ENCODE measurements around the gene URI1. TPM values are rescaled to one million over a fixed set of nuclear protein-coding genes. Genes with fewer than 3 reads are reported as not detected.
A peak's percentile ranks its signal among the peaks of the same experiment; 100 is the strongest.
"Not testable (repeated sequence)": the region's sequence is repeated elsewhere in the genome, so short reads cannot be mapped to it uniquely, and the experiment has no call there.

The URI1 gene
- total RNA-seq, 1 donor: 60.9 TPM

DNA sequence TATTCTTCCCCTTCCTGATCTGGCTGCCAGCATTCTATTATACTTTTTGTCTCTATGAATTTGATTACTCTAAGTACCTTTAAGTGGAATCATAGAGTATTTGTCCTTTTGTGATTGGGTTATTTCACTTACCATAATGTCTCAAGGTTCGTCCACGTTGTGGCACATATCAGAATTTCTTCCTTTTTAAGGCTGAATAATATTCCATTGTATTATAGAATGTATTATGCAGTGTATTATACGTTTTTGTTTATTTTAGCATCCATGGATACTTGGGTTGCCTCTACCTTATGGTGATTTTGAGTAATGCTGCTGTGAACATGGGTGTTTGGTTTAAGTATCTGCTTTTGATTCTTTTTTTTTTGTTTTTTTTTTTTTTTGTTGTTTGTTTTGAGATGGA lies 19.3 kb downstream of the URI1 start:
- DNase-seq (ENCODE audit: low read depth): no peak
- no peak overlapping the region for H3K4me3 ChIP-seq (ENCODE audit: low read depth, low read length)
- TF ChIP-seq, protein P1, sequence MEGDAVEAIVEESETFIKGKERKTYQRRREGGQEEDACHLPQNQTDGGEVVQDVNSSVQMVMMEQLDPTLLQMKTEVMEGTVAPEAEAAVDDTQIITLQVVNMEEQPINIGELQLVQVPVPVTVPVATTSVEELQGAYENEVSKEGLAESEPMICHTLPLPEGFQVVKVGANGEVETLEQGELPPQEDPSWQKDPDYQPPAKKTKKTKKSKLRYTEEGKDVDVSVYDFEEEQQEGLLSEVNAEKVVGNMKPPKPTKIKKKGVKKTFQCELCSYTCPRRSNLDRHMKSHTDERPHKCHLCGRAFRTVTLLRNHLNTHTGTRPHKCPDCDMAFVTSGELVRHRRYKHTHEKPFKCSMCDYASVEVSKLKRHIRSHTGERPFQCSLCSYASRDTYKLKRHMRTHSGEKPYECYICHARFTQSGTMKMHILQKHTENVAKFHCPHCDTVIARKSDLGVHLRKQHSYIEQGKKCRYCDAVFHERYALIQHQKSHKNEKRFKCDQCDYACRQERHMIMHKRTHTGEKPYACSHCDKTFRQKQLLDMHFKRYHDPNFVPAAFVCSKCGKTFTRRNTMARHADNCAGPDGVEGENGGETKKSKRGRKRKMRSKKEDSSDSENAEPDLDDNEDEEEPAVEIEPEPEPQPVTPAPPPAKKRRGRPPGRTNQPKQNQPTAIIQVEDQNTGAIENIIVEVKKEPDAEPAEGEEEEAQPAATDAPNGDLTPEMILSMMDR (IDR thresholded peaks at IDR 0.05; ENCODE audit: insufficient read depth, low read depth, low read length): no peak

DNA sequence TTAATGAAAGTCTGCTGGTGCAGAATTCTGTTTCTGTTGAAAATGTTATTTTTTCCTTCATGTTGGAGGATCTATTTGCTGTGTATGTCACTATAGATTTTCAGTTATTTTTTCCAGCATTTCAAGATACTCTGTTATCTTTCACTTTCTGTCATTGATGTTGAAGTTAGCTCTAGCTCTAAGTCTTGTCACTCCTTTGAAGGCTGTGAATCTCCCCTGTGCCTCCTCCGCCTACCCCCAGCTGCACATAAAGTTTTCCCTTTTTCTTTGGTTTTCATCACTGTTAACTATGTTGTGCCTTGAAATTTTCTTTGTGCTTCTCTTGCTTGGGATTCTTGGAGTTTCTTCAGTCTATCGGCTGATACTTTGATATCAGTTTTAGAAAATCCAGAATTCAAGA lies 20.8 kb downstream of the URI1 start:
- H3K4me3 ChIP-seq (ENCODE audit: low read depth, low read length): no peak overlapping the region
- no peak for DNase-seq (ENCODE audit: low read depth)
- TF ChIP-seq, protein P1 (IDR thresholded peaks at IDR 0.05; ENCODE audit: insufficient read depth, low read depth, low read length): no peak

DNA sequence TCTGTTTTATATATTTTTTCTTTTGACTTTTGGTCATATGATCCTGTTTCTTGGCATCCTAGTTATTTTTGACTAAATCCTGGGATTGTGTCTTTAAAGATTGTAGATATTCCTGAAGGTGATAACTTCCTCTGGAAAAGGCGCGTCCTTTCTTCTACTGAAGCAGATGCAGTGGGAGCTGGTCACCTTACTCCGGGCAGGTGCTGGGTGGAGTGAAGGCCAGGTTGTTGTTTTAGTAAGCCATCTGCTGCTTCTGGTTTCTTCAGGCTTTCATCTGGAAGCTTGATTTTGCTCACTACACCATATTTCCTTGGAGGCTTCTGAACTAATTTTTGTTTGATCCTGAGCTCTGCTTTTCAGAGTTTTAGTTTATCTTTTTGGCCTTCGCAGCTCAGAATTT lies 21.5 kb downstream of the URI1 start:
- H3K4me3 ChIP-seq (ENCODE audit: low read depth, low read length): no peak overlapping the region
- no peak for DNase-seq (ENCODE audit: low read depth)
- TF ChIP-seq, protein P1 (IDR thresholded peaks at IDR 0.05; ENCODE audit: insufficient read depth, low read depth, low read length): no peak

DNA sequence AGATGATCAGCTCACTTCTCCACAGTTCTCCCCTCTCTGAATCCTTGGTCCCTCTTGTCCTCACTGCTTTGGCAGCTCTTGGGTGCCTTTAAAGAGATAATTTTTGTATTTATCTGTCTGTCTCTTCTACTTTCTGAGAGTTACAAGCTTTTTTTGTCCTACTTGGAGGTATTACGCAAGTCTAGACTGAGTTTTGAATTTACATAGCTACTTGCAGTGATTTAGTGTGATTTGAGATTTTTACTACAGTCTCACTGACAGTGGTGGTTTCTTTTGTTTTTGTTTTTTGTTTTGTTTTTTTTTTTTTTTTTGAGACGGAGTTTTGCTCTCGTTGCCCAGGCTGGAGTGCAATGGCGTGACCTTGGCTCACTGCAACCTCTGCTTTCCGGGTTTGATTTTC lies 22.1 kb downstream of the URI1 start:
- H3K4me3 ChIP-seq (ENCODE audit: low read depth, low read length): no peak overlapping the region
- DNase-seq (ENCODE audit: low read depth): peak; percentile 82
- TF ChIP-seq, protein P1 (IDR thresholded peaks at IDR 0.05; ENCODE audit: insufficient read depth, low read depth, low read length): no peak

DNA sequence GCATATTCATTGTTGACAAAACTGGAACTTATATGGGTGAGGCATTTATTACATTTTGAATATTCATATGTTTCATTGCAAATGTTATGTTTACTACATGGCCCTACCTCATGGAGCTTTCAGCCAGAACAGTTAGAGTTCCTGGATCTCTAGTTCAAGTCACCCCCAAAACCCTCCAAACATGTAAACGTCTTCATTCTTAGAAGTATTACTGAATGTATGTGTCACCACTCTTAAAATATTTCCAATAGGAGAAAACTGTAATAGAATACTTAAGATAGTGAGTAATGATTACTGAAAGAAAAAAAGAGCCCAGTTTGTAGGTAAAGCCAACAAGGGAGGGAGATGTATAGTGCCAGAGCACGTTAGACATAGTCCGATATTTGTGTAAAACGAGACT lies 23.5 kb downstream of the URI1 start:
- TF ChIP-seq, protein P1 (IDR thresholded peaks at IDR 0.05; ENCODE audit: insufficient read depth, low read depth, low read length): no peak
- no peak overlapping the region for H3K4me3 ChIP-seq (ENCODE audit: low read depth, low read length)

DNA sequence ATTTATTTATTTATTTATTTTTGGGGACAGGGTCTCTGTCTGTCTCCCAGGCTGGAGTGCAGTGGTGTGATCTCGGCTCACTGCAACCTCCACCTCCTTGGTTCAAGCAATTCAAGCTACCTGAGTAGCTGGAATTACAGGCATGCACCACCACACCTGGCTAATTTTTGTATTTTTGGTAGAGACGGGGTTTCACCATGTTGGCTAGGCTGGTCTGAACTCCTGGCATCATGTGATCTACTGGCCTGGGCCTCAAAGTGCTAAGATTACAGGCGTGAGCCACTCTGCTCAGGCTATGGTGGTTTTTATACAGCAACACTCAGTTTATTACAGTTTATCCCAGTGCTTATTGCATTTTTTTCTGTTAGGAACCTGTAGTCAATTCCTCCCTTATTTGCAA lies 24.1 kb downstream of the URI1 start:
- not testable (repeated sequence) for DNase-seq (ENCODE audit: low read depth); H3K4me3 ChIP-seq (ENCODE audit: low read depth, low read length)

More for the DNA sequence above, 23.5 kb downstream of the URI1 start:
- no peak for DNase-seq (ENCODE audit: low read depth)

DNA sequence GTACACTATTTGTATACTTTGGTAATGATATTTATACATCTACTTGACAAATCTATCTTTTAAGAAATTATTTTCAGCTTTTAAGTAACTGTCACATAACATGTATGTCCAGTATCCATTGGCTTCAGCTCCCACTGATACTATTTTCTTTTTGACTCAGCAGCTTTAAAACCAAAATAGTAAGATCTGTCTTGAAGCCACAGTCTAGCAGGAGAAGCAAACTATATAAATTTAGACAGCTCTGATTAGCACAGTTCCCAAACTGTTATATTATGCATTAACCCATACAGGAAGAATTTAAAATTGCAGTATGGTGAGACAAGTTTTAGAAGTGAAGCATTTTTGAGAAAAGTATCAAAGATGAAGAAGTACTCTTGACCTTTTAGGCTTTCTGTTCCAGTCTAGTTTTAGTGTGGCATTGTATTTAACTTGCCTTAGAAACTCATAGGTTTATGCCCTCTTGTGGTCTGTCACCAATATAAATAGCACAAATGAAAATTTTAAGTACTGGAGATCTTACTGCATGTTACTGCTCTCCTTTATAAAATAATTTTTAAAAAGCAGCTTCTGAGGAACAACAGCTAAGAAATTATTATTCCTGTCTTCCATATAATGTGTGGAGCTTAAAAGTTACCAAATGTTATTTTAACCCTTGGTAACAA lies 24.7 kb downstream of the URI1 start:
- TF ChIP-seq, protein P1 (IDR thresholded peaks at IDR 0.05; ENCODE audit: insufficient read depth, low read depth, low read length): peak; percentile 20
- DNase-seq (ENCODE audit: low read depth): no peak
- H3K4me3 ChIP-seq (ENCODE audit: low read depth, low read length): no peak overlapping the region
